Gastroesophageal sphincter (tissue), 4 donors: ENCODE data around the gene AVPR2. TPM values are rescaled to one million over a fixed set of nuclear protein-coding genes. Genes with fewer than 3 reads are reported as not detected.

Experiments used
- ATAC-seq: fragments of 150-250 bp; one replicate; pipeline ENCODE4 v1.9.1; 2016; ENCODE audit warnings: mild to moderate bottlenecking, moderate library complexity
- H3K27ac ChIP-seq, 4 donors: fragments of 200-600 bp; sonication (generic) in 3 of 4; 1 replicate in 3 of 4; 2 replicates in 1 of 4; pipeline ENCODE4 v1.5.1; 2016 to 2019
- H3K27me3 ChIP-seq: fragments of 200-600 bp; sonication (generic); one replicate; pipeline ENCODE4 v1.5.1; 2019
- H3K36me3 ChIP-seq, 2 donors: fragments of 200-600 bp; sonication (generic); one replicate each; pipeline ENCODE4 v1.5.1; 2019; ENCODE audit warnings: control low read depth in 1 of 2
- H3K4me1 ChIP-seq, 3 donors: fragments of 200-600 bp; sonication (generic); 1 replicate in 2 of 3; 2 replicates in 1 of 3; pipeline ENCODE4 v1.5.1; 2016 to 2019; ENCODE audit warnings: control low read depth in 2 of 3
- H3K4me3 ChIP-seq, 2 donors: fragments of 200-600 bp; sonication (generic); one replicate each; pipeline ENCODE4 v1.5.1; 2019; ENCODE audit warnings: mild to moderate bottlenecking in 1 of 2, moderate library complexity in 1 of 2
- H3K9me3 ChIP-seq, 3 donors: fragments of 200-600 bp; sonication (generic); one replicate each; pipeline ENCODE4 v1.5.1; 2017 to 2019; ENCODE audit warnings: control low read depth in 2 of 3
- CTCF ChIP-seq, 4 experiments: fragments of 200-600 bp in 2 of 4; fragments of 450-650 bp in 2 of 4; sonication (generic) in 1 of 4; IDR thresholded peaks; one replicate each; pipeline ENCODE4 v1.5.1; 2017 to 2019; ENCODE audit warnings: antibody characterized with exemption in 4 of 4, mild to moderate bottlenecking in 2 of 4, moderate library complexity in 2 of 4
- EP300 ChIP-seq: sonication (generic); formaldehyde crosslinking; IDR thresholded peaks from one replicate; pipeline ENCODE4 v1.6.1; 2017; ENCODE audit warnings: antibody characterized with exemption, mild to moderate bottlenecking
- POLR2A ChIP-seq, 2 donors: fragments of 450-650 bp; IDR thresholded peaks; one replicate each; pipeline ENCODE4 v1.6.1; 2017; ENCODE audit warnings: antibody characterized with exemption in 2 of 2, mild to moderate bottlenecking in 2 of 2, moderate library complexity in 1 of 2
- POLR2AphosphoS5 ChIP-seq: sonication (generic); formaldehyde crosslinking; IDR thresholded peaks from one replicate; pipeline ENCODE4 v1.6.1; 2017; ENCODE audit warnings: antibody characterized with exemption
- WGBS, 2 donors: methylation state at CpG; one replicate each; pipeline ENCODE4 v1.1.5; 2018; ENCODE audit warnings: low coverage in 1 of 2; 5-methylcytosine and 5-hydroxymethylcytosine counted together
- total RNA-seq, 4 donors: library from RNA; depleted of rRNA; stranded (reverse); fragments of >200 nt; gene quantifications; one replicate each; pipeline ENCODE4 v1.1.0, GENCODE V29; 2016

AVPR2 gene
- total RNA-seq, 4 donors from 2014 or later, result 0.81 to 7.9 (median 3.8) TPM

- no peaks in the 10 kb centered on the region for H3K4me1 ChIP-seq
- H3K27ac ChIP-seq, result no peak overlapping the region
- H3K27me3 ChIP-seq, result peaks cover 73% of the 10 kb centered on the region
- H3K36me3 ChIP-seq, result no peaks in the 10 kb centered on the region
- no peak overlapping the region for H3K4me3 ChIP-seq
- 40% methylated on average over 2 of the region's 5 CpGs; no CpG with 5 or more reads in 1 of the 2 donors for WGBS, 2 donors
- H3K9me3 ChIP-seq, result no peaks in the 10 kb centered on the region
- no peak for TF ChIP-seq EP300
- no peak for TF ChIP-seq POLR2AphosphoS5
- TF ChIP-seq CTCF (IDR thresholded peaks at IDR 0.05), result no peak
- no peak for TF ChIP-seq POLR2A (IDR thresholded peaks at IDR 0.05)
- no peak for ATAC-seq
These were observed 26.1 kb upstream of the AVPR2 start for GRCh38 chrX:153878345-153878744.

GRCh38 chrX:153878969-153879653, 25.4 kb upstream of the AVPR2 start:
- Histone ChIP-seq H3K9me3 (no peaks in the 10 kb centered on the region), H3K36me3 (no peaks in the 10 kb centered on the region), H3K27ac (no peak overlapping the region), H3K4me1 (no peaks in the 10 kb centered on the region), H3K4me3 (no peak overlapping the region), H3K27me3 (peaks cover 81% of the 10 kb centered on the region)
- WGBS, 2 donors, result 4 to 22% methylated on average over 16 to 19 of the region's 28 CpGs
- TF ChIP-seq EP300 (no peak), CTCF (IDR thresholded peaks at IDR 0.05) (no peak), POLR2A (IDR thresholded peaks at IDR 0.05) (no peak), POLR2AphosphoS5 (no peak)
- ATAC-seq, result no peak

DNA sequence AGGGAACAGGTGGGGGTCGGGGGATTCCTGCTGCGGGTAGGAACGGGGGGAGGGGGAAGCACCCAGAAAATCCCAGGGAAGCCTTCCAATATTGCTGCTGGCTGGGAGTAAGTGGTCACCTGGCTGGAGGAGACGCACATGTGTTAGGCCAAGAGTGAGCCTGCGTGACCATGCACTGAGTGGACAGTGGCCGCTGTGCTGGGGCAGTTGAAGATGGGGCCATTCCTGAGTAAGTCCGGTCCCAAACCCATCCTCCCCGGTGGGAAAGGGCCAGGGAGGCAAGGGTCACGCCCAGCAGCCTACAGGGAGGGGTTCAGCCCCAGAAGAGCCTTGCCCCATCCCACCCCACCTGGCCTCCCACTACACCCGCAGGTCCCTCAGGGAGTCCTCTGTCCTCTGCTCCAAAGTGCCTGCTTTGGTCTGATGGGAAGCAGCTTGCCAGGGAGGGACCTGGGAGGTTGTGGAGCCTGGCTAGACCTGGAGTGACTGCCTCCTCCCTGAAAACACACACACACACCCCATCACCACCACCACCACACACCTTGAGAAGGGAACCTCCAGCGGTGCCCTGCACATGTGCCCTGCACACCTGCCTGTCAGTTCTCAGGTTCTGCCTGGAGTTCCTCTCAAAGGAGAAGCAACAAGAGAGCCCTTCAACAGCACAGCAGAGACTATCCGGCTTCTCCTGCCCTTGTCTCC, 24.6 kb upstream of the AVPR2 start:
- H3K9me3 ChIP-seq, result no peaks in the 10 kb centered on the region
- no peak overlapping the region for H3K4me3 ChIP-seq
- peaks cover 0 to 1% (median 0%) of the 10 kb centered on the region in 3 donors for H3K4me1 ChIP-seq
- no peaks in the 10 kb centered on the region for H3K36me3 ChIP-seq
- H3K27me3 ChIP-seq, result peaks cover 89% of the 10 kb centered on the region
- no peak for ATAC-seq
- TF ChIP-seq CTCF (IDR thresholded peaks at IDR 0.05) (no peak), EP300 (no peak), POLR2A (IDR thresholded peaks at IDR 0.05) (no peak), POLR2AphosphoS5 (no peak)
- H3K27ac ChIP-seq, result no peak overlapping the region
- 43% methylated on average over 6 of the region's 12 CpGs; no CpG with 5 or more reads in 1 of the 2 donors for whole genome bisulfite sequencing, 2 donors

DNA sequence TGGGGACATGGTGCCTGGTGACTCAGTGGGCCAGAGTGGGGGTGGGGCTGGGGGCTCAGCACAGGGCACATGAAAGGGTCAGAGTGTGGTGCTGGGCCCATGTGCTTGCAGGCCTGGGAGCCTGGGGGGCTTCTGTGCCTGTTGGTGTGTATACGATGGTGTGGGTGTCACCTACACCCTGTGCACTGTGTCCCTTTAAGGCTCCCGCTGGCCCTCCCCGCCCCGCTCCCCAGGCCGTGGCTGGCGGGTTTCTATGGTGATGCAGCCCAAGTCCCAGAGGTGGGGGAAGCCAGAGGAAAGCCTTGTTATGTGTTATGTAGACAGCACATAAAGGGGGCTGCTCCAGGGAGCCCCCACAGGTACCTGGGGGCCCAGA, 24.0 kb upstream of the AVPR2 start:
- H3K4me3 ChIP-seq, result no peak overlapping the region
- ATAC-seq, result no peak
- H3K27me3 ChIP-seq, result peaks cover 94% of the 10 kb centered on the region
- H3K27ac ChIP-seq, result no peak overlapping the region
- no peaks in the 10 kb centered on the region for H3K36me3 ChIP-seq
- TF ChIP-seq CTCF (IDR thresholded peaks at IDR 0.05) (no peak), EP300 (no peak), POLR2AphosphoS5 (no peak), POLR2A (IDR thresholded peaks at IDR 0.05) (no peak)
- no CpG with 5 or more reads among the region's 6 CpGs for WGBS, 2 donors
- H3K9me3 ChIP-seq, result no peaks in the 10 kb centered on the region
- peaks cover 0 to 6% (median 1%) of the 10 kb centered on the region in 3 donors for H3K4me1 ChIP-seq

- no peaks in the 10 kb centered on the region for H3K9me3 ChIP-seq
- H3K27ac ChIP-seq, result peak overlapping the region in 1 of 4 donors; percentile 42
- WGBS, 2 donors, result no CpG with 5 or more reads among the region's 7 CpGs
- peaks cover 0 to 13% (median 4%) of the 10 kb centered on the region in 3 donors for H3K4me1 ChIP-seq
- H3K36me3 ChIP-seq, result no peaks in the 10 kb centered on the region
- TF ChIP-seq POLR2A (IDR thresholded peaks at IDR 0.05), result no peak
- no peak for TF ChIP-seq CTCF (IDR thresholded peaks at IDR 0.05)
- TF ChIP-seq EP300, result no peak
- no peak for TF ChIP-seq POLR2AphosphoS5
- H3K27me3 ChIP-seq, result peaks cover 95% of the 10 kb centered on the region
- ATAC-seq, result no peak
- H3K4me3 ChIP-seq, result no peak overlapping the region
These were observed 23.2 kb upstream of the AVPR2 start for GRCh38 chrX:153881281-153881680.
